Measurements from ENCODE around the gene XIST.

- no peak for TF ChIP-seq EZH2phosphoT487 (IDR thresholded peaks at IDR 0.05; ENCODE audit: low read depth)
- no peak for TF ChIP-seq CTCF (IDR thresholded peaks at IDR 0.05; ENCODE audit: low read depth, low read length)
Measured at GRCh38 chrX:73827406-73827805, 25.1 kb downstream of the XIST start.

All from OCI-LY3 (cell line).